Neural cell (in vitro differentiated cells): ENCODE results near the gene IRS2. TPM values are rescaled to one million over a fixed set of nuclear protein-coding genes. Genes with fewer than 3 reads are reported as not detected.

ENCODE experiments used
- H2AFZ ChIP-seq: fragments of 200-600, 300-800 bp; sonication (generic), shearing (Covaris generic); 2 replicates; pipeline ENCODE4 v1.6.0; 2014; ENCODE audit warnings: low read depth, mild to moderate bottlenecking, antibody characterized with exemption, low read length, moderate library complexity
- H3F3A ChIP-seq: fragments of 200-600 bp; shearing (Covaris generic); 2 replicates; pipeline ENCODE4 v1.6.1; 2016; ENCODE audit warnings: mild to moderate bottlenecking, moderate library complexity, mixed read lengths, antibody characterized with exemption, low read length; ENCODE audit not compliant: insufficient read depth, poor library complexity, severe bottlenecking
- H3K27ac ChIP-seq: fragments of 200-600, 300-800 bp; sonication (generic), shearing (Covaris generic); 2 replicates; pipeline ENCODE4 v1.5.1; 2014; ENCODE audit warnings: mild to moderate bottlenecking, low read length, moderate library complexity
- H3K27me3 ChIP-seq: fragments of 300-800, 200-600 bp; sonication (generic), shearing (Covaris generic); 2 replicates; pipeline ENCODE4 v1.6.0; 2014; ENCODE audit warnings: mild to moderate bottlenecking, low read depth, low read length, moderate library complexity; ENCODE audit not compliant: insufficient read depth
- H3K36me3 ChIP-seq: fragments of 300-800, 200-600 bp; sonication (generic), shearing (Covaris generic); 2 replicates; pipeline ENCODE4 v1.5.1; 2014; ENCODE audit warnings: mild to moderate bottlenecking, antibody characterized with exemption, low read length, moderate library complexity; ENCODE audit not compliant: insufficient read depth
- H3K4me2 ChIP-seq: fragments of 300-800, 200-600 bp; sonication (generic), shearing (Covaris generic); 2 replicates; pipeline ENCODE4 v1.6.0; 2014; ENCODE audit warnings: mild to moderate bottlenecking, low read length
- H3K4me3 ChIP-seq: fragments of 300-800, 200-600 bp; sonication (generic), shearing (Covaris generic); 2 replicates; pipeline ENCODE4 v1.5.1; 2014; ENCODE audit warnings: mild to moderate bottlenecking, low read length, moderate library complexity
- H3K79me2 ChIP-seq: fragments of 200-600 bp; shearing (Covaris generic); replicated peaks from 2 replicates; pipeline ENCODE4 v1.6.0; 2014; ENCODE audit warnings: mild to moderate bottlenecking, low read length, moderate library complexity; ENCODE audit not compliant: insufficient read depth
- H3K9ac ChIP-seq: fragments of 300-800, 200-600 bp; sonication (generic), shearing (Covaris generic); 2 replicates; pipeline ENCODE4 v1.6.1; 2016; ENCODE audit warnings: mild to moderate bottlenecking, low read length, mixed read lengths
- H3K9me2 ChIP-seq: fragments of 200-600 bp; shearing (Covaris generic); 2 replicates; pipeline ENCODE4 v1.6.1; 2016; ENCODE audit warnings: mild to moderate bottlenecking, low read length, mixed read lengths; ENCODE audit not compliant: insufficient read depth
- H3K9me3 ChIP-seq: fragments of 200-600, 300-800 bp; sonication (generic), shearing (Covaris generic); 2 replicates; pipeline ENCODE4 v1.6.1; 2016; ENCODE audit warnings: mild to moderate bottlenecking, mixed run types, low read length, moderate library complexity, mixed read lengths
- H4K20me1 ChIP-seq: fragments of 200-600 bp; shearing (Covaris generic); 2 replicates; pipeline ENCODE4 v1.6.1; 2016; ENCODE audit warnings: mild to moderate bottlenecking, mixed run types; ENCODE audit not compliant: insufficient read depth
- CTCF ChIP-seq: fragments of 450-650 bp; IDR thresholded peaks from 2 replicates; pipeline ENCODE4 v1.5.1; 2014; ENCODE audit warnings: antibody characterized with exemption, mild to moderate bottlenecking, moderate library complexity; ENCODE audit not compliant: poor library complexity, severe bottlenecking
- EZH2 ChIP-seq: fragments of 200-600, 300-800 bp; shearing (Covaris generic), sonication (generic); IDR thresholded peaks from 2 replicates; pipeline ENCODE4 v1.6.1; 2014; ENCODE audit warnings: antibody characterized with exemption, low read length, borderline replicate concordance, mild to moderate bottlenecking; ENCODE audit not compliant: insufficient read depth, poor library complexity, severe bottlenecking
- MXI1 ChIP-seq: fragments of 450-650 bp; conservative IDR thresholded peaks from 2 replicates; pipeline ENCODE4 v1.6.1; 2014; ENCODE audit warnings: antibody characterized with exemption, mild to moderate bottlenecking; ENCODE audit not compliant: poor library complexity, severe bottlenecking
- POLR2AphosphoS5 ChIP-seq: IDR thresholded peaks from 2 replicates; pipeline ENCODE4 v1.6.1; 2012
- RAD21 ChIP-seq: fragments of 450-650 bp; conservative IDR thresholded peaks from 2 replicates; pipeline ENCODE4 v1.6.1; 2014; ENCODE audit warnings: antibody characterized with exemption, mild to moderate bottlenecking, moderate library complexity
- REST ChIP-seq: IDR thresholded peaks from 2 replicates; pipeline ENCODE4 v1.6.1; 2012; ENCODE audit warnings: borderline replicate concordance
- SMC3 ChIP-seq: fragments of 450-650 bp; conservative IDR thresholded peaks from 2 replicates; pipeline ENCODE4 v1.6.1; 2014; ENCODE audit warnings: antibody characterized with exemption, mild to moderate bottlenecking, moderate library complexity; ENCODE audit not compliant: poor library complexity
- TAF1 ChIP-seq: IDR thresholded peaks from 2 replicates; pipeline ENCODE4 v1.6.1; 2012; ENCODE audit warnings: low read depth
- polyA plus RNA-seq: library from polyadenylated mRNA; depleted of rRNA; stranded (reverse); fragments of >200 nt; gene quantifications from 2 replicates; pipeline ENCODE4 v1.2.3, GENCODE V29; 2014

Gene IRS2
- polyA plus RNA-seq, 1 donor from 2014 or later = 7.1 TPM

- H4K20me1 ChIP-seq = no peaks in the 10 kb centered on the region
- H3K9ac ChIP-seq = peak overlapping the region; percentile 82
- no peaks in the 10 kb centered on the region for H3K9me3 ChIP-seq
- no peak for TF ChIP-seq TAF1
- TF ChIP-seq CTCF = peak; percentile 33
- TF ChIP-seq REST = peak; percentile 64
- no peak for TF ChIP-seq EZH2
- peak; percentile 40 for TF ChIP-seq SMC3
- TF ChIP-seq MXI1 = peak; percentile 40
- TF ChIP-seq RAD21 = peak; percentile 56
- no peaks in the 10 kb centered on the region for H3K27me3 ChIP-seq
- peak overlapping the region; percentile 36 for H2AFZ ChIP-seq
- peaks cover 3% of the 10 kb centered on the region for H3K36me3 ChIP-seq
- H3K4me3 ChIP-seq = peak overlapping the region; percentile 83
- H3K27ac ChIP-seq = peak overlapping the region; percentile 77
- peak overlapping the region; percentile 63 for H3K4me2 ChIP-seq
- H3K9me2 ChIP-seq = no peaks in the 10 kb centered on the region
- peaks cover 3% of the 10 kb centered on the region for H3F3A ChIP-seq
- no peaks in the 10 kb centered on the region for H3K79me2 ChIP-seq
These were observed 962 bp upstream of the IRS2 start for GRCh38 chr13:109787135-109787954.

GRCh38 chr13:109785892-109786450 is 412 bp downstream of the IRS2 start:
- H4K20me1 ChIP-seq = no peaks in the 10 kb centered on the region
- no peaks in the 10 kb centered on the region for H3K27me3 ChIP-seq
- H3K79me2 ChIP-seq = peaks cover 9% of the 10 kb centered on the region
- H3K9ac ChIP-seq = peak overlapping the region; percentile 77
- peak overlapping the region; percentile 62 for H3K27ac ChIP-seq
- H3K4me2 ChIP-seq = no peak overlapping the region
- H3K36me3 ChIP-seq = peaks cover 3% of the 10 kb centered on the region
- H3F3A ChIP-seq = peaks cover 3% of the 10 kb centered on the region
- peak overlapping the region; percentile 87 for H3K4me3 ChIP-seq
- no peak for TF ChIP-seq TAF1
- TF ChIP-seq EZH2 = no peak
- TF ChIP-seq POLR2AphosphoS5 = peak; percentile 3
- no peak for TF ChIP-seq RAD21
- H3K9me3 ChIP-seq = no peaks in the 10 kb centered on the region
- no peak overlapping the region for H2AFZ ChIP-seq
- H3K9me2 ChIP-seq = no peaks in the 10 kb centered on the region
